ENCODE results near the gene SH3TC1.

The SH3TC1 gene

GRCh38 chr4:8157944-8158709 lies 41.0 kb upstream of the SH3TC1 start:
- DNase-seq (ENCODE audit: low spot score): no peak
- ChIA-PET POLR2A (ENCODE audit: low non-redundant PET) (no interaction called here), CTCF (interaction anchor here (0.7 to 1.7 kb wide), 2 partner anchors 19 to 161 kb away, joined by 3 to 7 read pairs; no protein-coding TSS in a partner anchor)
- H3K27ac ChIP-seq: no peak overlapping the region
- TF ChIP-seq CTCF (conservative IDR thresholded peaks at IDR 0.05; ENCODE audit: low read depth): no peak

- POLR2A ChIA-PET (ENCODE audit: low non-redundant PET): no interaction called here
- peak within 1 kb of the TSS; percentile 52 for H3K27ac ChIP-seq
- CTCF ChIA-PET: interaction anchor here (0.8 to 1.7 kb wide), 2 partner anchors 18 to 256 kb away, joined by 3 to 7 read pairs; no protein-coding TSS in a partner anchor
- TF ChIP-seq CTCF (conservative IDR thresholded peaks at IDR 0.05; ENCODE audit: low read depth): no peak
- peak; percentile 93 for DNase-seq (ENCODE audit: low spot score)
Observed at GRCh38 chr4:8158710-8159536, 40.2 kb upstream of the SH3TC1 start, which contains the start of gene ABLIM2. Gene ABLIM2 (minus strand): TSS chr4:8158813. CDS start chr4:8158689, 124 bp downstream.

GRCh38 chr4:8159537-8160232 lies 39.4 kb upstream of the SH3TC1 start:
- CTCF ChIA-PET: interaction anchor here (0.8 to 1.7 kb wide), 2 partner anchors 17 to 255 kb away, joined by 3 to 7 read pairs; no protein-coding TSS in a partner anchor
- H3K27ac ChIP-seq: peak overlapping the region; percentile 52
- no peak for TF ChIP-seq CTCF (conservative IDR thresholded peaks at IDR 0.05; ENCODE audit: low read depth)
- DNase-seq (ENCODE audit: low spot score): no peak
- POLR2A ChIA-PET (ENCODE audit: low non-redundant PET): no interaction called here

GRCh38 chr4:8160233-8160560 lies 38.9 kb upstream of the SH3TC1 start:
- POLR2A ChIA-PET (ENCODE audit: low non-redundant PET): no interaction called here
- CTCF ChIA-PET: interaction anchor here (0.8 kb wide), 1 partner anchor 255 kb away, joined by 3 read pairs; no protein-coding TSS in a partner anchor
- DNase-seq (ENCODE audit: low spot score): no peak
- H3K27ac ChIP-seq: no peak overlapping the region
- TF ChIP-seq CTCF (conservative IDR thresholded peaks at IDR 0.05; ENCODE audit: low read depth): no peak

GRCh38 chr4:8160572-8160971 lies 38.5 kb upstream of the SH3TC1 start:
- ChIA-PET CTCF (no interaction called here), POLR2A (ENCODE audit: low non-redundant PET) (no interaction called here)
- TF ChIP-seq CTCF (conservative IDR thresholded peaks at IDR 0.05; ENCODE audit: low read depth): no peak
- no peak overlapping the region for H3K27ac ChIP-seq
- DNase-seq (ENCODE audit: low spot score): no peak

GRCh38 chr4:8162625-8163024 lies 36.5 kb upstream of the SH3TC1 start:
- no peak for TF ChIP-seq CTCF (conservative IDR thresholded peaks at IDR 0.05; ENCODE audit: low read depth)
- no peak overlapping the region for H3K27ac ChIP-seq
- ChIA-PET CTCF (no interaction called here), POLR2A (ENCODE audit: low non-redundant PET) (no interaction called here)
- no peak for DNase-seq (ENCODE audit: low spot score)
